Psoas muscle (tissue), 8 donors: ENCODE measurements around the gene ARNT2. TPM values are rescaled to one million over a fixed set of nuclear protein-coding genes. Genes with fewer than 3 reads are reported as not detected.
"Not testable (repeated sequence)": the region's sequence is repeated elsewhere in the genome, so short reads cannot be mapped to it uniquely, and the experiment has no call there.

Source experiments
- ATAC-seq, 4 donors: fragments of 200-7000 bp; cut with Tn5 transposase; one replicate each; pipeline ENCODE4 v1.9.1; 2020; ENCODE audit warnings: moderate library complexity in 3 of 4, mild to moderate bottlenecking in 2 of 4
- DNase-seq, 2 donors: peaks; one replicate each; pipeline ENCODE4 v3.0.0-alpha.2; 2020
- H3K27ac ChIP-seq: fragments of 200-600 bp; one replicate; pipeline ENCODE4 v1.8.0; 2022
- H3K27me3 ChIP-seq, 3 donors: fragments of 200-600 bp in 1 of 3; one replicate each; pipeline versions ENCODE4 v1.6.1 to v1.8.0; 2013 to 2022; ENCODE audit warnings: low read length in 2 of 3, mild to moderate bottlenecking in 2 of 3, moderate library complexity in 1 of 3; ENCODE audit not compliant: insufficient read depth in 3 of 3
- H3K36me3 ChIP-seq, 2 donors: fragments of 200-600 bp in 1 of 2; one replicate each; pipeline versions ENCODE4 v1.6.1 to v1.8.0; 2013 to 2022; ENCODE audit warnings: low read depth in 1 of 2, mild to moderate bottlenecking in 1 of 2, moderate library complexity in 1 of 2; ENCODE audit not compliant: insufficient read depth in 1 of 2
- H3K4me1 ChIP-seq: fragments of 200-600 bp; one replicate; pipeline ENCODE4 v1.8.0; 2022
- H3K4me3 ChIP-seq: fragments of 200-600 bp; one replicate; pipeline ENCODE4 v1.8.0; 2022; ENCODE audit warnings: mild to moderate bottlenecking
- H3K9me3 ChIP-seq: fragments of 200-600 bp; one replicate; pipeline ENCODE4 v1.8.0; 2022
- WGBS, 3 donors: extraction: QIAGEN DNeasy Blood & Tissue Kit; methylation state at CpG; one replicate each; pipeline versions ENCODE4 v1.1.6 to v1.1.7; 2013; 5-methylcytosine and 5-hydroxymethylcytosine counted together
- intact Hi-C, 2 donors: fragments of 100-400 bp; cut with DNase I; formaldehyde crosslinking; loops; one replicate each; pipeline versions ENCODE4 v1.11.0 to v1.14.2; 2022
- polyA plus RNA-seq, 3 donors: library from polyadenylated mRNA; stranded (reverse); fragments of 200-250 nt; gene quantifications; one replicate each; pipeline ENCODE4 v1.2.3, GENCODE V29; 2013
- total RNA-seq, 4 donors: library from RNA; stranded (reverse); fragmentation: NEBNext Ultra II Directional in 2 of 4; extraction: Animal tissue kit (Norgen Biotek cat#: 25700) in 2 of 4; gene quantifications; one replicate each; pipeline versions ENCODE4 v1.2.1 to v1.2.4, GENCODE V29; 2021 to 2023
- TF ChIP-seq, protein P1 (sequence below): fragments of 200-600 bp; IDR thresholded peaks from one replicate; pipeline ENCODE4 v1.8.0; 2022; ENCODE audit warnings: antibody characterized with exemption
- donor health status: healthy with polysubstance abuse.
- donor health status: DM: no; HTN: no; CAD: no; lungs with moderate emphysema.
- donor health status: Bipolar disorder and iron deficiency.
- donor health status: healthy.
- donor health status: DM: yes; HTN: yes; CAD: no.
- donor health status: DM: no; HTN: no; CAD: no.
- donor health status: DM: no; HTN: no; CAD: no.
- donor health status: DM: yes; HTN: yes; CAD: no.

The ARNT2 gene
- total and polyA plus RNA-seq, 7 donors, result 0.09 to 12.2 (median 4.4) TPM

DNA sequence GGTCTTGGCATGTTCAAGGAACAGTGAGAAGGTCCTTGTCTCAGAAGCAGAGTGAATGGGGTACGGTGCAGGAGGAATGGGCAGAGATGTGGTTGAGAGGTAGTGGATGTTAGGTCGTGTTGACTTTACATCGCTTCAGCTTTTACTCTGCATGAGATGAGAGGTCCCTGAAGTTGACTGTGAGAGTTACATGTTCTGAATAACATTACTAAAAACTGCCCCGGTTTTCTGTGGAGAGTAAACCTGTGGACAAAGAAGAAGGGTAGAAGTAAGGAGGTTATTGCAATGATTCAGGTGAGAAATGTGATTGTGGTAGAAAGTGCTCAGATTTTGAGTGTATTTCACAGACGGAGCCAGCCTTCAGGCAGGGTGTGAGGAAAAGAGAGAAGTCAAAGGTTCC is 105.6 kb downstream of the ARNT2 start:
- intact Hi-C loops, result no loop called here
- no peaks in the 10 kb centered on the region for H3K9me3 ChIP-seq
- no peak overlapping the region for H3K4me3 ChIP-seq
- peaks cover 0 to 7% of the 10 kb centered on the region in 2 donors for H3K36me3 ChIP-seq
- WGBS, 3 donors, result 96 to 97% (median 96%) methylated on average over 5 of the region's 5 CpGs
- H3K27ac ChIP-seq, result no peak overlapping the region
- no peaks in the 10 kb centered on the region for H3K4me1 ChIP-seq
- H3K27me3 ChIP-seq, result no peaks in the 10 kb centered on the region
- ATAC-seq (no peak), DNase-seq (no peak)
- TF ChIP-seq, protein P1, sequence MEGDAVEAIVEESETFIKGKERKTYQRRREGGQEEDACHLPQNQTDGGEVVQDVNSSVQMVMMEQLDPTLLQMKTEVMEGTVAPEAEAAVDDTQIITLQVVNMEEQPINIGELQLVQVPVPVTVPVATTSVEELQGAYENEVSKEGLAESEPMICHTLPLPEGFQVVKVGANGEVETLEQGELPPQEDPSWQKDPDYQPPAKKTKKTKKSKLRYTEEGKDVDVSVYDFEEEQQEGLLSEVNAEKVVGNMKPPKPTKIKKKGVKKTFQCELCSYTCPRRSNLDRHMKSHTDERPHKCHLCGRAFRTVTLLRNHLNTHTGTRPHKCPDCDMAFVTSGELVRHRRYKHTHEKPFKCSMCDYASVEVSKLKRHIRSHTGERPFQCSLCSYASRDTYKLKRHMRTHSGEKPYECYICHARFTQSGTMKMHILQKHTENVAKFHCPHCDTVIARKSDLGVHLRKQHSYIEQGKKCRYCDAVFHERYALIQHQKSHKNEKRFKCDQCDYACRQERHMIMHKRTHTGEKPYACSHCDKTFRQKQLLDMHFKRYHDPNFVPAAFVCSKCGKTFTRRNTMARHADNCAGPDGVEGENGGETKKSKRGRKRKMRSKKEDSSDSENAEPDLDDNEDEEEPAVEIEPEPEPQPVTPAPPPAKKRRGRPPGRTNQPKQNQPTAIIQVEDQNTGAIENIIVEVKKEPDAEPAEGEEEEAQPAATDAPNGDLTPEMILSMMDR, result no peak

DNA sequence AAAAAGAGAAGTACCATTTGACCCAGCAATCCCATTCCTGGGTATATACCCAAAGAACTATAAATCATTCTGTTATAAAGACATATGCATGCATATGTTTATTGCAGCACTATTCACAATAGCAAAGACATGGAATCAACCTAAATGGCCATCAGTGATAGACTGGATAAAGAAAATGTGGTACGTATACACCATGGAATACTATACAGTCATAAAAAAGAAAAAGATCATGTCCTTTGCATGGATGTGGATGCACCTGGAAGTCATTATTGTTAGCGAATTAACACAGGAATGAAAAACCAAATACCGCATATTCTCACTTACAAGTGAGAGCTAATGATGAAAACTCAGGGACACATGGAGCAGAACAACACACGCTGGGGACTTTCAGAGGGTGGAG is 106.8 kb downstream of the ARNT2 start:
- H3K36me3 ChIP-seq, intact Hi-C loops, H3K27me3 ChIP-seq, H3K9me3 ChIP-seq, DNase-seq, ATAC-seq, H3K27ac ChIP-seq, H3K4me3 ChIP-seq, H3K4me1 ChIP-seq: not testable (repeated sequence)
- WGBS, 3 donors, result 96 to 99% (median 98%) methylated on average over 4 of the region's 4 CpGs

DNA sequence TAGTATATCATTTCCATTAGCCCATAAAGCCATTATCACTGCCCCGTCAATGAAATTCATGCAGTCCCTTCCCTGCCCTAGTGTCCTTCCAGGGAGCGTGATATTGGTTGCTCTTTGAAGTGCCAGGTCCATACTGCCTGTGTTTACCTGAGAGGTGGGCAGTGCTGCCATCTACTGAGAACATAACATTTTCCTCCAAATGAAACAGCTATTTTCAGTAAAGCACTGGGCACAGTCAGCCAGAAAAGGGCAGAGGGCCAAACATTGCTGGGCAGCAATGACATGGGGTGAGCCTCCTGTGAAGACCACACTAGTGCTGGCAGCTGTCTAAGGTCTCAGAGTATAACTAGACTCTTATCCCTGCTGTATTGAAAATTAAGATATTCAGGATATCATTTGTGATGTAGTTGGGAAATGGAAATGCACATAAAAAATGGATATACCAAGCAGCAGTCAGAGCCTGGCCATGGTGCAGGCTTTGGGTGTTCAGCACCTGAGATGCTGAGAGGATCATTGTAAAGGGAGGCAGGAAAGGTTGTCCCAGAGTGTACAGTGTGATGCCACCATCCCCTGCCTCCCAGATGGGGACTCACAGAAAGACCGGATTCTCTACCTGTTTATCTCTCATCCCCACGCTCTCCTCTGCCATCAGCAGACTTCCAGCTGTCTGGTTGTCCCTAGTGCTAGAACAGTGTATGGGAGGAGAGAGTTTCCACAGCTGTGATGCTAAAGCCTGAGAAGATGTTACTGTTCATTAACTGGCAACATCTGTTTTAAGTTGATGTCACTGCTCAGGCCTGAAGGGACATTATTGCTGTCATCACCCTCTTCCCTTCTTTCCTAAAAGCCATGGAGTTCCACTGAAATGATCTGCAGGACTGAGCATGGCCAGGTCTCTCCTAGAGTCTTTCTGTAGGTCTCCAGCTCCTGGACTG is 108.8 kb downstream of the ARNT2 start:
- Histone ChIP-seq H3K36me3 (peaks cover 0 to 7% of the 10 kb centered on the region in 2 donors), H3K4me3 (no peak overlapping the region), H3K27me3 (no peaks in the 10 kb centered on the region), H3K9me3 (peaks cover 10% of the 10 kb centered on the region), H3K27ac (no peak overlapping the region), H3K4me1 (no peaks in the 10 kb centered on the region)
- intact Hi-C loops, result no loop called here
- 76 to 78% (median 78%) methylated on average over 4 of the region's 4 CpGs for WGBS, 3 donors
- DNase-seq (no peak), ATAC-seq (no peak)
- TF ChIP-seq, protein P1, result no peak

DNA sequence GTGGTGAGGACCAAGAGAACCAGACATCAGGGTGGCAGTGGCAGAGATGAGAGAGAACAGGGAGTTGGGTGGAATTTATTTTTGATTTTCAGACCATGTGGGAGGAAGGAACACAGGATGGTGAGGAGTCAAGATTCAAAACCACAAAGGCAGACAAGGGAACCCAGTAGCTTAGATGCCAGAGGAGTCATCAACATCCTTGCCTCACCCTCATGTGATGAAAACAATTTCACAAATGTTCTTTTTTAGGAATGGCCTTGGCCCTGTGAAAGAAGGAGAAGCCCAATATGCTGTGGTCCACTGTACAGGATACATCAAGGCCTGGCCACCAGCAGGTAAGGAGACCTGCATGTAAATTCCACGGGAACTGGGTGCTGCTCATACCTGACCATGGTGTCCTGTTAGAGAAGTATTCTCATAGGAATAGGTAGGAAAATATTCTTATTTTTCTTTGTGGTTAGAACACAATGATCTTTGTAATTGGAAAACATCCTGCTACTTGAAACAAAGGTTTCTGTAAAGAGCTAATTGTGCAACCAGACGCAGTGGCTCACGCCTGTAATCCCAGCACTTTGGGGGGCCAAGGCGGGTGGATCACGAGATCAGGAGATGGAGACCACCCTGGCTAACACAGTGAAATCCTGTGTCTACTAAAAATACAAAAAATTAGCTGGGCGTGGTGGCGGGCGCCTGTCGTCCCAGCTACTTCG is 110.0 kb downstream of the ARNT2 start:
- intact Hi-C loops, result no loop called here
- no peaks in the 10 kb centered on the region for H3K36me3 ChIP-seq
- peaks cover 10% of the 10 kb centered on the region for H3K9me3 ChIP-seq
- 94 to 98% (median 95%) methylated on average over 10 of the region's 10 CpGs for WGBS, 3 donors
- peak in 1 of 4 donors; percentile 54 for ATAC-seq
- DNase-seq, result no peak
- no peaks in the 10 kb centered on the region for H3K4me1 ChIP-seq
- TF ChIP-seq, protein P1, result no peak
- H3K27me3 ChIP-seq, result no peaks in the 10 kb centered on the region
- no peak overlapping the region for H3K27ac ChIP-seq
- no peak overlapping the region for H3K4me3 ChIP-seq

DNA sequence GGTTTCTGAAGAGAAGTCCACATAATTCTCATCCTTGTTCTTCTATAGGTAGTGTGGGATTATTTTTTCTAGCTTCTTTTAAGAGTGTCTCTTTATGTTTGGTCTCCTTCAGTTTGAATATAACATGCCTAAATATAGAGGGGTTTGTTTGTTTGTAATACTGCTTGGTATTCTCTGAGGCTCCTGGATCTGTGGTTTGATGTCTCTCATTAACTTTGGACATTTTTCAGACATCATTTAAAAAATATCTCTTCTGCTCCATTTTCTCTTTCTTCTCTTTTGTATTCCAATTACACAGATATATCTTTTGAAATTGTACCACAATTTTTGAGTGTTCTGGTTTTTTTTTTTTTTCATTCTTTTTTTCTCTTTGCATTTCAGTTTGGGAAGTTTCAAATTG is 113.1 kb downstream of the ARNT2 start:
- Histone ChIP-seq H3K27ac (no peak overlapping the region), H3K27me3 (no peaks in the 10 kb centered on the region), H3K36me3 (no peaks in the 10 kb centered on the region), H3K9me3 (peaks cover 10% of the 10 kb centered on the region), H3K4me3 (no peak overlapping the region), H3K4me1 (no peaks in the 10 kb centered on the region)
- DNase-seq, result no peak
- intact Hi-C loops, result no loop called here
- ATAC-seq, result no peak
- TF ChIP-seq, protein P1, result no peak
